ENCODE measurements around the gene CBFA2T3.
"Not testable (repeated sequence)": the region's sequence is repeated elsewhere in the genome, so short reads cannot be mapped to it uniquely, and the experiment has no call there.

Gene CBFA2T3

GRCh38 chr16:88925540-88925887 lies 51.5 kb downstream of the CBFA2T3 start:
- no peak for DNase-seq (ENCODE audit: low read depth in 3 of 3, low spot score in 1 of 3)

GRCh38 chr16:88924834-88925539 lies 52.0 kb downstream of the CBFA2T3 start:
- DNase-seq (ENCODE audit: low read depth in 3 of 3, low spot score in 1 of 3) = no peak

GRCh38 chr16:88923926-88924833 lies 52.8 kb downstream of the CBFA2T3 start:
- no peak for DNase-seq (ENCODE audit: low read depth in 3 of 3, low spot score in 1 of 3)

- DNase-seq (ENCODE audit: low read depth in 3 of 3, low spot score in 1 of 3) = no peak
Observed at GRCh38 chr16:88923450-88923849, 53.6 kb downstream of the CBFA2T3 start.

GRCh38 chr16:88922826-88923410 lies 54.1 kb downstream of the CBFA2T3 start:
- no peak for DNase-seq (ENCODE audit: low read depth in 3 of 3, low spot score in 1 of 3)

GRCh38 chr16:88922114-88922825 lies 54.7 kb downstream of the CBFA2T3 start:
- DNase-seq (ENCODE audit: low read depth in 3 of 3, low spot score in 1 of 3) = no peak

GRCh38 chr16:88921591-88921990 lies 55.4 kb downstream of the CBFA2T3 start:
- DNase-seq (ENCODE audit: low read depth in 3 of 3, low spot score in 1 of 3) = no peak

GRCh38 chr16:88920618-88921590 lies 56.1 kb downstream of the CBFA2T3 start:
- DNase-seq (ENCODE audit: low read depth in 3 of 3, low spot score in 1 of 3) = no peak

GRCh38 chr16:88919936-88920335 lies 57.1 kb downstream of the CBFA2T3 start:
- no peak for DNase-seq (ENCODE audit: low read depth in 3 of 3, low spot score in 1 of 3)

GRCh38 chr16:88918896-88919295 lies 58.1 kb downstream of the CBFA2T3 start:
- DNase-seq (ENCODE audit: low read depth in 3 of 3, low spot score in 1 of 3) = not testable (repeated sequence)

GRCh38 chr16:88917915-88918627 lies 58.9 kb downstream of the CBFA2T3 start:
- DNase-seq (ENCODE audit: low read depth in 3 of 3, low spot score in 1 of 3) = no peak

GRCh38 chr16:88917146-88917914 lies 59.7 kb downstream of the CBFA2T3 start:
- DNase-seq (ENCODE audit: low read depth in 3 of 3, low spot score in 1 of 3) = no peak

GRCh38 chr16:88915639-88916327 lies 61.2 kb downstream of the CBFA2T3 start:
- DNase-seq (ENCODE audit: low read depth in 3 of 3, low spot score in 1 of 3) = no peak

GRCh38 chr16:88914750-88915368 lies 62.1 kb downstream of the CBFA2T3 start:
- DNase-seq (ENCODE audit: low read depth in 3 of 3, low spot score in 1 of 3) = no peak

GRCh38 chr16:88913870-88914269 lies 63.1 kb downstream of the CBFA2T3 start:
- DNase-seq (ENCODE audit: low read depth in 3 of 3, low spot score in 1 of 3) = no peak

- DNase-seq (ENCODE audit: low read depth in 3 of 3, low spot score in 1 of 3) = no peak
Observed at GRCh38 chr16:88913001-88913612, 63.9 kb downstream of the CBFA2T3 start.

GRCh38 chr16:88912556-88912955 lies 64.5 kb downstream of the CBFA2T3 start:
- DNase-seq (ENCODE audit: low read depth in 3 of 3, low spot score in 1 of 3) = no peak
